DND-41 (cell line): ENCODE measurements around the gene RGS7BP.

Experiments
- CTCF ChIP-seq: IDR thresholded peaks from 2 replicates; pipeline ENCODE4 v1.5.1; 2012; ENCODE audit warnings: borderline replicate concordance, low read length, moderate library complexity, mild to moderate bottlenecking; ENCODE audit not compliant: poor library complexity, severe bottlenecking; ENCODE audit errors: extremely low read depth
- EZH2 ChIP-seq: IDR thresholded peaks from 3 replicates; pipeline ENCODE4 v1.6.1; 2012; ENCODE audit warnings: borderline replicate concordance, low read depth, mild to moderate bottlenecking, moderate library complexity, low read length, inconsistent platforms; ENCODE audit not compliant: severe bottlenecking

GRCh38 chr5:64649512-64649911, 143.7 kb downstream of the RGS7BP start:
- TF ChIP-seq CTCF (no peak), EZH2 (no peak)
